Breast epithelium (tissue), 3 donors: Measurements from ENCODE around the gene SIM2.

ENCODE experiments used
- CTCF ChIP-seq, 3 donors: fragments of 450-650 bp; IDR thresholded peaks; one replicate each; pipeline ENCODE4 v1.5.1; 2016 to 2017; ENCODE audit warnings: antibody characterized with exemption in 3 of 3, mild to moderate bottlenecking in 3 of 3, moderate library complexity in 3 of 3
- POLR2A ChIP-seq: fragments of 450-650 bp; IDR thresholded peaks from one replicate; pipeline ENCODE4 v1.6.1; 2016; ENCODE audit warnings: antibody characterized with exemption, mild to moderate bottlenecking, moderate library complexity

- TF ChIP-seq CTCF (IDR thresholded peaks at IDR 0.05) (no peak), POLR2A (no peak)
Observed at GRCh38 chr21:36654796-36655325, 44.1 kb upstream of the SIM2 start.
